H1 (cell line): ENCODE data around the gene HNF4A. TPM values are rescaled to one million over a fixed set of nuclear protein-coding genes. Genes with fewer than 3 reads are reported as not detected.
A peak's percentile ranks its signal among the peaks of the same experiment; 100 is the strongest.

Experiments used
- ASH2L ChIP-seq: fragments of 200-600, 300-600 bp; sonication (generic); IDR thresholded peaks from one replicate; pipeline ENCODE4 v1.7.1; 2017; ENCODE audit warnings: low read length
- CEBPB ChIP-seq: IDR thresholded peaks from 2 replicates; pipeline ENCODE4 v1.6.1; 2012; ENCODE audit warnings: low read depth, low read length
- CHD7 ChIP-seq: fragments of 300-600 bp; sonication (generic); IDR thresholded peaks from 2 replicates; pipeline ENCODE4 v1.7.1; 2012; ENCODE audit warnings: low read length, moderate library complexity, mild to moderate bottlenecking, inconsistent platforms; ENCODE audit not compliant: insufficient replicate concordance
- CTBP2 ChIP-seq: IDR thresholded peaks from 2 replicates; pipeline ENCODE4 v1.7.0; 2011; ENCODE audit warnings: borderline replicate concordance, mild to moderate bottlenecking, moderate library complexity, mixed read lengths, low read length; ENCODE audit not compliant: insufficient read depth, insufficient read length
- E2F6 ChIP-seq: IDR thresholded peaks from 2 replicates; pipeline ENCODE4 v1.6.1; 2012; ENCODE audit warnings: inconsistent platforms
- EZH2 ChIP-seq: fragments of 200-600 bp; sonication (generic); IDR thresholded peaks from 2 replicates; pipeline ENCODE4 v1.7.1; 2012; ENCODE audit warnings: low read depth, mild to moderate bottlenecking, moderate library complexity, low read length, inconsistent platforms; ENCODE audit not compliant: severe bottlenecking
- MAFK ChIP-seq: IDR thresholded peaks from 2 replicates; pipeline ENCODE4 v1.6.1; 2012; ENCODE audit warnings: low read depth, mild to moderate bottlenecking, improper control_type of control experiment, low read length
- SIN3A ChIP-seq, 2 experiments: IDR thresholded peaks in 1 of 2; conservative IDR thresholded peaks in 1 of 2; 2 replicates each; pipeline ENCODE4 v1.6.1; 2011 to 2012; ENCODE audit warnings: low read length in 2 of 2, improper control_type of control experiment in 1 of 2, low read depth in 1 of 2, mild to moderate bottlenecking in 1 of 2
- SIRT6 ChIP-seq: IDR thresholded peaks from one replicate; pipeline ENCODE4 v1.7.1; 2012; ENCODE audit warnings: low read length, inconsistent platforms
- polyA plus RNA-seq, 7 experiments: library from polyadenylated mRNA; depleted of rRNA in 3 of 7; stranded (reverse) in 5 of 7; unstranded in 2 of 7; fragments of >200 nt in 5 of 7; fragments of 200-250 nt in 2 of 7; gene quantifications; 1 replicate in 5 of 7; 2 replicates in 1 of 7; 4 replicates in 1 of 7; pipeline versions ENCODE4 v1.2.1 to v1.2.3, GENCODE V29; 2011 to 2013; ENCODE audit warnings: missing spikeins in 2 of 7, mixed read lengths in 2 of 7
- total RNA-seq: library from RNA; stranded (reverse); fragmentation: NEBNext Ultra II Directional; extraction: Animal tissue kit (Norgen Biotek cat#: 25700); gene quantifications from 2 replicates; pipeline ENCODE4 v1.2.1, GENCODE V29; 2021

The HNF4A gene
- total and polyA plus RNA-seq, 2 of the 8 experiments (the other 6 are each of a cell fraction or from before 2014, with no cell fraction given), result 0.03 TPM; not detected in 1

- TF ChIP-seq CHD7 (no peak), EZH2 (no peak), CEBPB (no peak), ASH2L (peak; percentile 76), MAFK (no peak), SIRT6 (no peak), E2F6 (peak; percentile 27; the same call in 1 of the 2 replicates), CTBP2 (peak; percentile 27), SIN3A (conservative IDR thresholded peaks at IDR 0.05 in 1 of 2, IDR thresholded peaks at IDR 0.05 in 1 of 2; ENCODE audit: low read depth in 1 of 2, low read length in 2 of 2) (no peak)
These were observed 28.9 kb upstream of the HNF4A start (continued) for GRCh38 chr20:44326391-44327159.
